T-helper 9 cell (primary cell): ENCODE data around the gene BIRC2.

Source experiments
- DNase-seq: peaks from one replicate; pipeline ENCODE4 v3.0.0-alpha.2; 2020

The BIRC2 gene

DNA sequence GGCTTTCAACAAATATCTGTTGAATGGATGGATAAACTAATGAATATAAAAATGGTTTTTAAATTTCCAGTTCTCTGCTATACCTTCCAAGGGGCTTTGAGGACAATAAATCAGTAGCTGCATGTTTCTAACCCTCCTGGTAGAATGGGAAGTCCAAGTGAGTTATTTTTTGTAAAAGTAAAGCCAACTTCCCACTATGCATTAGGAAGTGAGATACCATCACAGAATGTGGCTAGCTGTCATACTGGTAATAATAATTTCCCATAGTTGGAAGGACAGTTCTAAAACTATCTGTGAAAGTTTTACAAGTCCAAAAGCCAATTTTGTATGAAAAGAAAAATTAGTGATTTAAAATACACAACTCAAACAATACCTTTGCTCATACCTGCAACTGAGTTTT, 55.5 kb downstream of the BIRC2 start:
- no peak for DNase-seq

DNA sequence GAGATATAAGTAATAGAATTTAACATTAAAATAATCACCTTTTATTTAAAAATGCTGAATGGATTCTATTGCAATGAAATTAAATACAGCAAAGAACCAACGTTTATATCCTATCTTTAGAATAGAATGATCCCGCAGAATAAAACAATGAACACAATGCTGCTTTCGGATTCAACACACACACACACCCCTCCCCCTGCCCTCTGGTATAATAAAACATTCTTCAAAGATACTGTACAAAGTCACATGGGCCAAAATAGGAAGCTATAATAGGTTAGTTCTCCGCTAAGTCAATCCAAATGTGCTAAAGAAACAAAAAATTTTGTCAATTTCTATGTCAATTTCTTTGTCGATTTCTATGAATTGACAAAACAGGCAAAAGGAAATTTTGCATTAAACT, 58.5 kb downstream of the BIRC2 start:
- DNase-seq, result no peak

DNA sequence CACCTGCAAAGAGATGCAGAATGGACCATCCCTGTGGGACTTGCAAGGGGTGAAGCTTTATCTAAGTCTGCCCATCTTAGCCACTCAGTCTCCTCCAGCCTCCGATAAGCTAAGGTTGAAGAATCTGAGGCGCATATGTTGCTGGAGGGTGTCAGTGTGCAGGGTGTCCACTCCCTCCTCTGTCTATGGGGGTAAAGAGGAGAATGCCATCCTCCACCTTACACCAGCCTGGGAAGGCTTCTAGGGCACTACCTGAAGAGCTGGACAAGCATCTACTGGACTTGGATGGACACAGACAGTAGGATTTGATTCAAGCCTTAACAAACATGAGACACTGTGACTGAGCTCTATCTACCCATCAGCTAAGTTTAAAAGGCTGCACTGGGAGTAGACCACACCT, 59.1 kb downstream of the BIRC2 start:
- no peak for DNase-seq

- DNase-seq, result no peak
Measured at GRCh38 chr11:102407901-102408300, 60.9 kb downstream of the BIRC2 start.

DNA sequence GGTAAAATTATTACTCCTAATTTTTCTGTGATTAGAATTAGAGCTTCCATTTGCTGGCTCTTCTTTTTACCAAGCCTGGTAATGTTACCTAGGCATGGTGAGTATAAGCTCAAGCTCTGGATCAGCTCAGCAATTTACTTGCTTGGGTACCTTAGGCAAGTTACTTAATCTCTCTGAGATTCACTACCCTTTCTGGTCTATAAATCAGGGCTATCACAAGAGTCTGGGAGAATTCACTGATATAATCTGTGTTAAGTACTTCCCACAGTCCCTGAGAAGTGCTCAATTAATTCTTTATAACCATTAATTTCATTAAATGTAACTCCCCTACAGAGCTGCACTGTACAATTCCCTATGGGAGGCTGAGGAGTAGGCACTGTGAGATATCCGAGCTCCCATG, 61.3 kb downstream of the BIRC2 start:
- no peak for DNase-seq

DNA sequence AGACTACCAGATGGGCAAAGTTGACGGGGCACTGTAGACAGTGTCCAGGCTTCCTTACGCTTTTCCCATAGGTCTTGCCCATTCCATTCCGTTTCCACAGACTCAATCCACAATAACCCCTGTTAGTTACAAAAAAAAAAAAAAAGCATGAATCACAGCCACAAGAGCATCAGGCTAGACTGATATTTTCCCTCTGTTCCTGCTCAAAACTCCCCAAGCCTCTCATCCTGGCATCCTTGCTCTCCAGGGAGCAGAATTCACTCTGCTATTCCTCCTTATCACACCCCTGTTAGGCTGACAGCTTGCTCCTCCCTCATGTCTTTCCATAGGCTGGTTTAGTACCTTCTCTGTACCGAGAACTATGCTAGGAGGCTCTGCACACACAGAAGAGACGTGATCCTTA, 63.4 kb downstream of the BIRC2 start:
- no peak for DNase-seq

GRCh38 chr11:102411142-102411541, 64.1 kb downstream of the BIRC2 start:
- DNase-seq, result no peak

DNA sequence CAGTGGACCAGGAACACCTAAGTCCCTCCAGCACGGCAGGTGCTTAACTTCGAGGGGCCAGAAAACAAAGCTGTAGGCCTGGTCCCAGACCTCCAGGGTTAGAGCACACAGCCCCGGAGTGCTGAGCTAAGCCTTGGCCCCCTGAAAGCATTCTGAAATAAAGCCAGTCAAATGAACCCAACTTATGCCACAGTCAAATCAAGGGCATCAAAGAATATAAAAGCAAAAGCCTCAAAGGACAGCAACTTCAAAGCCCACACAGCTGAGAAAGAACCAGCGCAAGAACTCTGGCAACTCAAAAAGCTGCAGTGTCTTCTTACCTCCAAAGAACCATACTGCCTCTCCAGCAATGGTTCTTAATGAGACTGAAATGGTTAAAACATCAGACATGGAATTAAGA, 66.5 kb downstream of the BIRC2 start:
- no peak for DNase-seq

- no peak for DNase-seq
Measured at GRCh38 chr11:102414559-102414958, 67.5 kb downstream of the BIRC2 start.

DNA sequence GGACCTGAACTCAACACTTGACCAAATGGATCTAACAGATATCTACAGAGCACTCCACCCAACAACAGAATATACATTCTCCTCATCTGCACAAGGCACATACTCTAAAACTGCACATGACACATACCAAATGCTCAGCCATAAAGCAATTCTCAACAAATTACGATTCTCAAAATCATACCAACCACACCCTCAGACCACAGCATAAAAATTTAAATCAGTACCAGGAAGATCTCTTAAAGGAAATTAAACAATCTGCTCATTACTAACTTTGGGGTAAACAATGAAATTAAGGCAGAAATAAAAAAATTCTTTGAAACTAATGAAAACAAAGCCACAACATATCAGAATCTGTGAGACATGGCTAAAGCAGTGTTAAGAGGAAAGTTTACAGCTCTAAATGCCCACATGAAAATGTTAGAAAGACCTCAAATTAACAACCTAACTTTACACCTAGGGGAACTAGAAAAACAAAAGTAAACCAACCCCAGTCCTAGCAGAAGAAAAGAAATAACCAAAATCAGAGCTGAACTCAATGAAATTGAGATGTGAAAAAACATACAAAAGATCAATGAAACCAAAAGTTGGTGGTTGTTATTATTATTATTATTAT, 68.4 kb downstream of the BIRC2 start:
- DNase-seq, result no peak

GRCh38 chr11:102416976-102417375, 70.0 kb downstream of the BIRC2 start:
- no peak for DNase-seq

GRCh38 chr11:102419181-102419580, 72.2 kb downstream of the BIRC2 start:
- DNase-seq, result no peak

- no peak for DNase-seq
Measured at GRCh38 chr11:102420547-102420946, 73.5 kb downstream of the BIRC2 start.

- DNase-seq, result no peak
Measured at GRCh38 chr11:102421261-102421660, 74.2 kb downstream of the BIRC2 start.

GRCh38 chr11:102422817-102423712, 76.1 kb downstream of the BIRC2 start:
- no peak for DNase-seq

DNA sequence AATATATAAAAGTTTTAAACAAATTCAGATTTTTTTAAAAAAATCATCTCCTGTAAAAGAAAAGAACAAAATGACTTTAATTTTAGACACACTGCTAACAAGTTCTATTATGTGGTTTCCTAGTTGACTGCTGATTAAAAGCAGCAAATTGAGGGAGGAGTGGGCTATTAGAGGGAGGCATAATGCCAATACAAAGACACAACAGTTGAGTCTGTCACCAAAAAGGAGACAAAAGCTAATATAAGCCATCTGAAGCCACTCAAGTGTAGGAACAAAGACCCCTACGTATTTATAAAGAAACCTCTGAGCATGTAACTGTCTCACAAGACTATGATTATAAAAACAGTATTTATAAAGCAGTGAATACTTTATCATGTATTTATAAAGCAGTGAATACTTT, 76.9 kb downstream of the BIRC2 start:
- DNase-seq, result no peak

DNA sequence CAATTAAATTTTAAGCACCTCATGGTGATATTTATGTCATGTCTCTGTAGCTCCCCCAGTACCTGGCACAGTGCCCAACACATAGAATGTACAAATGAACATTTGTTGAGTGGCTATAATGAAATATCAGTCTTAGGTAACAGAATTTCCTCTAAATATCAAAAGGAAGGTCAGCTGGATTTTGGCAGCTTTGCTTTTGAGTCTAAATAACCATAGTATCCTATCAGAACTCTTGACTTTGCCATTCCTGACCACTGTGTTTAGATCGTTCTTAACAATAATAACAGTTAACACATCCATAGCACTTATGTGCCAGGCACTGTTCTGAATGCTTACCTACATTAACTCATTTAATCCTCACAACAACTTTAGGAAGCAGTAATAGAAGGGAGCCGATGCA, 79.0 kb downstream of the BIRC2 start:
- DNase-seq, result no peak

GRCh38 chr11:102426570-102426969, 79.6 kb downstream of the BIRC2 start:
- DNase-seq, result no peak

- DNase-seq, result no peak
Measured at GRCh38 chr11:102427068-102427467, 80.1 kb downstream of the BIRC2 start.
